Erythroblast (primary cell): ENCODE results near the gene ADAMTS9.

Experiments
- DNase-seq, 2 experiments: peaks; one replicate each; lab custom pipeline; 2025; lab: John Stamatoyannopoulos, UW
- GATA1 ChIP-seq: IDR thresholded peaks from 2 replicates; pipeline ENCODE4 v1.6.1; 2011; ENCODE audit warnings: low read depth, mild to moderate bottlenecking, control low read depth, low read length, moderate library complexity
- POLR2A ChIP-seq: IDR thresholded peaks from 2 replicates; pipeline ENCODE4 v1.6.1; 2011; ENCODE audit warnings: mild to moderate bottlenecking, low read length

Gene ADAMTS9

GRCh38 chr3:64654013-64654412 lies 33.8 kb downstream of the ADAMTS9 start:
- no peak for DNase-seq
- no peak for TF ChIP-seq POLR2A
- no peak for TF ChIP-seq GATA1

- no peak for DNase-seq
- TF ChIP-seq GATA1 (no peak), POLR2A (no peak)
Observed at GRCh38 chr3:64653101-64653500, 34.7 kb downstream of the ADAMTS9 start.

- DNase-seq: no peak
- TF ChIP-seq POLR2A (no peak), GATA1 (no peak)
Observed at GRCh38 chr3:64651741-64652241, 36.0 kb downstream of the ADAMTS9 start.

- no peak for DNase-seq
Observed at GRCh38 chr3:64651303-64651702, 36.5 kb downstream of the ADAMTS9 start.

GRCh38 chr3:64650715-64651114 lies 37.1 kb downstream of the ADAMTS9 start:
- TF ChIP-seq GATA1: no peak
- TF ChIP-seq POLR2A: no peak
- DNase-seq: no peak

More at GRCh38 chr3:64651303-64651702, 36.5 kb downstream of the ADAMTS9 start:
- TF ChIP-seq GATA1: no peak
- TF ChIP-seq POLR2A: no peak

- no peak for DNase-seq
- TF ChIP-seq GATA1 (no peak), POLR2A (no peak)
Observed at GRCh38 chr3:64650096-64650622, 37.6 kb downstream of the ADAMTS9 start.

GRCh38 chr3:64648927-64649906 lies 38.6 kb downstream of the ADAMTS9 start:
- DNase-seq: no peak
- TF ChIP-seq POLR2A (no peak), GATA1 (no peak)

- no peak for TF ChIP-seq POLR2A
- no peak for TF ChIP-seq GATA1
- DNase-seq: no peak
Observed at GRCh38 chr3:64647825-64648224, 40.0 kb downstream of the ADAMTS9 start.

GRCh38 chr3:64645243-64645642 lies 42.6 kb downstream of the ADAMTS9 start:
- no peak for TF ChIP-seq POLR2A
- no peak for TF ChIP-seq GATA1
- no peak for DNase-seq

- DNase-seq: no peak
- no peak for TF ChIP-seq GATA1
Observed at GRCh38 chr3:64644483-64644882, 43.3 kb downstream of the ADAMTS9 start.

GRCh38 chr3:64642327-64643151 lies 45.3 kb downstream of the ADAMTS9 start:
- TF ChIP-seq POLR2A (no peak), GATA1 (no peak)

GRCh38 chr3:64638981-64639481 lies 48.8 kb downstream of the ADAMTS9 start:
- TF ChIP-seq POLR2A (no peak), GATA1 (no peak)
- DNase-seq: no peak

More at GRCh38 chr3:64642327-64643151, 45.3 kb downstream of the ADAMTS9 start:
- no peak for DNase-seq

- DNase-seq: no peak
- TF ChIP-seq POLR2A (no peak), GATA1 (no peak)
Observed at GRCh38 chr3:64638511-64638910, 49.3 kb downstream of the ADAMTS9 start.
